Prostate gland (tissue), 2 donors: ENCODE results near the gene AGK.

Source experiments
- POLR2A ChIP-seq: fragments of 450-650 bp; IDR thresholded peaks from one replicate; pipeline ENCODE4 v1.6.1; 2016; ENCODE audit warnings: antibody characterized with exemption, mild to moderate bottlenecking
- POLR2AphosphoS5 ChIP-seq: sonication (generic); formaldehyde crosslinking; IDR thresholded peaks from one replicate; pipeline ENCODE4 v1.6.1; 2017; ENCODE audit warnings: antibody characterized with exemption
- TF ChIP-seq, protein P1 (sequence below), 4 experiments: fragments of 200-600 bp in 2 of 4; fragments of 450-650 bp in 2 of 4; sonication (generic) in 2 of 4; IDR thresholded peaks; 1 replicate in 3 of 4; 2 replicates in 1 of 4; pipeline ENCODE4 v1.5.1; 2016 to 2019; ENCODE audit warnings: antibody characterized with exemption in 4 of 4, mild to moderate bottlenecking in 2 of 4, moderate library complexity in 2 of 4

DNA sequence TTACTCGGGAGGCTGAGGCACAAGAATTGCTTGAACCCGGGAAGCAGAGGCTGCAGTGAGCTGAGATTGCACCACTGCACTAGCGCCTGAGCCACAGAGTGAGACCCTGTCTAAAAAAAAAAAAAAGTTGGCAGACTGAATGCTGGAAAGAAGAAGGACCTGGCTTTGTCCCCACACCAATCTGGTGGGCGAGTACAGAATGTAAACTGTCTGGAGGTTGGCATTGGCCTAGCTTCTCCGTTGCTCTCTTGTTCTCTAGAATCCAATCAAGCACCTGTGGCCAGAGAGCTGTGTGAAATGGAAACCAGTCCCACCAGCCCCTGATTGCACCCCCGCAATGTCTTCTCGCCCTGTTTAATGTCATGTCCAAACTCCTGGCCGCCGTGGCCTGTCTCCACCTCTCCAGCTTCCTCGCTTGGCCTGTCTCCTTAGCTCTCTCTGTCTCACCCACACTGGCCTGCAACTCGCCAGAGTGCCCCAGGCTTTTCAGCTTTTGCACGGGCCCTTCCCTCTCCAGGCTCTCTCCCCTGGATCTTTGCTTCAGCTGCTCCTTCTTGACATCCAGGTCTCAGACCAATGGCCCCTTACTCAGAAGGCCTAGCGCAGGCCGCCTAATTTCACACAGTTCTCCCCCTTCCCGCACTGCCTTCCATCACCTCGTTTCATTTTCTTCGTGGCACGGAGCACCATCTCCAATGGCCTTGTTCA lies 670 bp upstream of the AGK start:
- TF ChIP-seq POLR2A (no peak), POLR2AphosphoS5 (no peak)
- TF ChIP-seq, protein P1, sequence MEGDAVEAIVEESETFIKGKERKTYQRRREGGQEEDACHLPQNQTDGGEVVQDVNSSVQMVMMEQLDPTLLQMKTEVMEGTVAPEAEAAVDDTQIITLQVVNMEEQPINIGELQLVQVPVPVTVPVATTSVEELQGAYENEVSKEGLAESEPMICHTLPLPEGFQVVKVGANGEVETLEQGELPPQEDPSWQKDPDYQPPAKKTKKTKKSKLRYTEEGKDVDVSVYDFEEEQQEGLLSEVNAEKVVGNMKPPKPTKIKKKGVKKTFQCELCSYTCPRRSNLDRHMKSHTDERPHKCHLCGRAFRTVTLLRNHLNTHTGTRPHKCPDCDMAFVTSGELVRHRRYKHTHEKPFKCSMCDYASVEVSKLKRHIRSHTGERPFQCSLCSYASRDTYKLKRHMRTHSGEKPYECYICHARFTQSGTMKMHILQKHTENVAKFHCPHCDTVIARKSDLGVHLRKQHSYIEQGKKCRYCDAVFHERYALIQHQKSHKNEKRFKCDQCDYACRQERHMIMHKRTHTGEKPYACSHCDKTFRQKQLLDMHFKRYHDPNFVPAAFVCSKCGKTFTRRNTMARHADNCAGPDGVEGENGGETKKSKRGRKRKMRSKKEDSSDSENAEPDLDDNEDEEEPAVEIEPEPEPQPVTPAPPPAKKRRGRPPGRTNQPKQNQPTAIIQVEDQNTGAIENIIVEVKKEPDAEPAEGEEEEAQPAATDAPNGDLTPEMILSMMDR (IDR thresholded peaks at IDR 0.05), result no peak
